ENCODE results near the gene PAX8. TPM values are rescaled to one million over a fixed set of nuclear protein-coding genes. Genes with fewer than 3 reads are reported as not detected.
"Not testable (repeated sequence)": the region's sequence is repeated elsewhere in the genome, so short reads cannot be mapped to it uniquely, and the experiment has no call there.

The PAX8 gene
- total and polyA plus RNA-seq, 11 donors: 0.44 to 2.3 (median 0.53) TPM; not detected in 4

DNA sequence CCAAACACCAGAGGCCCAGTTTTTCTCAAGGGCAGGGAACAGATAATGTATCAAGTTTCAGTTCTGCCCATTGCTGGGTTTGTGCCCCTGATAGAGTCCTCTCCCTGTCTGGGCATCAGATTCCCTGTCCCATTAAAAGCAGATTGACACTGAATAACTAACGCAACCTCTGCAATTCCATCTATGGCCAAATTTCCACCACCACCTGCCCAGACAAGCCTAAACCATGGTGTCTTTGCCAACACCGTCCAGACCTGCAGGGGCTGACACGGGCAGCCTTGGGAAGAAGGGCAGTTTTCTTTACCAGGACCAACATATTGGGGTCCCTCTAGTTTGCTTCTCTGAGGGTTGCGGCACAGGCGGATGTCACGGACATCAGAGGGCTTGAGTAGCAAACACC is 26.4 kb upstream of the PAX8 start:
- H3K27me3 ChIP-seq: no peaks in the 10 kb centered on the region
- no peak for TF ChIP-seq POLR2A (IDR thresholded peaks at IDR 0.05)
- TF ChIP-seq, protein P1, sequence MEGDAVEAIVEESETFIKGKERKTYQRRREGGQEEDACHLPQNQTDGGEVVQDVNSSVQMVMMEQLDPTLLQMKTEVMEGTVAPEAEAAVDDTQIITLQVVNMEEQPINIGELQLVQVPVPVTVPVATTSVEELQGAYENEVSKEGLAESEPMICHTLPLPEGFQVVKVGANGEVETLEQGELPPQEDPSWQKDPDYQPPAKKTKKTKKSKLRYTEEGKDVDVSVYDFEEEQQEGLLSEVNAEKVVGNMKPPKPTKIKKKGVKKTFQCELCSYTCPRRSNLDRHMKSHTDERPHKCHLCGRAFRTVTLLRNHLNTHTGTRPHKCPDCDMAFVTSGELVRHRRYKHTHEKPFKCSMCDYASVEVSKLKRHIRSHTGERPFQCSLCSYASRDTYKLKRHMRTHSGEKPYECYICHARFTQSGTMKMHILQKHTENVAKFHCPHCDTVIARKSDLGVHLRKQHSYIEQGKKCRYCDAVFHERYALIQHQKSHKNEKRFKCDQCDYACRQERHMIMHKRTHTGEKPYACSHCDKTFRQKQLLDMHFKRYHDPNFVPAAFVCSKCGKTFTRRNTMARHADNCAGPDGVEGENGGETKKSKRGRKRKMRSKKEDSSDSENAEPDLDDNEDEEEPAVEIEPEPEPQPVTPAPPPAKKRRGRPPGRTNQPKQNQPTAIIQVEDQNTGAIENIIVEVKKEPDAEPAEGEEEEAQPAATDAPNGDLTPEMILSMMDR (IDR thresholded peaks at IDR 0.05): no peak
- no peak for ATAC-seq
- 88 to 94% (median 93%) methylated on average over 6 of the region's 6 CpGs for WGBS, 4 donors
- DNase-seq: no peak
- no peak overlapping the region for H3K27ac ChIP-seq
- no peaks in the 10 kb centered on the region for H3K36me3 ChIP-seq
- intact Hi-C loops (cut with DNase I): no loop called here
- H3K4me1 ChIP-seq: no peaks in the 10 kb centered on the region
- no peaks in the 10 kb centered on the region for H3K9me3 ChIP-seq
- H3K4me3 ChIP-seq: no peak overlapping the region

DNA sequence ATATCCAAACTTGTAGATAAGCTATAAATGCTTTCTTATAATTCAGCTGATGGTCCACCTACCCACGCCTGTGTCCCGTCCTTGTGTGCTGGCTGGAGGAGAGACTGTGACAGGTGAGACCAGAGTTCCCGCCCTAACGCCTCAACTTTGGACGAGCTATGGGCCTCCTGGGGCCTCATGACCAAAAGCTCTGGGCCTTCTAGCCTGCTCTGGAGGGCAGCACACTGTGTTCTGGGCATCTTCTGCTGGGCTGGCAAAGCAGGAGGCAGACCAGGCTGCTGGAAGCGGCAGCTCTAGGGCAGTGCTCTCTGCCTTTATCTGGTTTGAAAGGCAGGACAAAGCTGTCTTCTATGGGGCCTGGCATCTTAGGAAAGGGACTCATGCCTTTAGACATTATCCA is 26.0 kb upstream of the PAX8 start:
- Histone ChIP-seq H3K9me3 (no peaks in the 10 kb centered on the region), H3K27me3 (no peaks in the 10 kb centered on the region), H3K27ac (no peak overlapping the region), H3K4me3 (no peak overlapping the region), H3K36me3 (no peaks in the 10 kb centered on the region), H3K4me1 (no peaks in the 10 kb centered on the region)
- ATAC-seq (no peak), DNase-seq (no peak)
- intact Hi-C loops (cut with DNase I): no loop called here
- TF ChIP-seq, protein P1 (IDR thresholded peaks at IDR 0.05): no peak
- TF ChIP-seq POLR2A (IDR thresholded peaks at IDR 0.05): no peak
- WGBS, 4 donors: 86 to 90% (median 88%) methylated on average over 6 of the region's 6 CpGs

DNA sequence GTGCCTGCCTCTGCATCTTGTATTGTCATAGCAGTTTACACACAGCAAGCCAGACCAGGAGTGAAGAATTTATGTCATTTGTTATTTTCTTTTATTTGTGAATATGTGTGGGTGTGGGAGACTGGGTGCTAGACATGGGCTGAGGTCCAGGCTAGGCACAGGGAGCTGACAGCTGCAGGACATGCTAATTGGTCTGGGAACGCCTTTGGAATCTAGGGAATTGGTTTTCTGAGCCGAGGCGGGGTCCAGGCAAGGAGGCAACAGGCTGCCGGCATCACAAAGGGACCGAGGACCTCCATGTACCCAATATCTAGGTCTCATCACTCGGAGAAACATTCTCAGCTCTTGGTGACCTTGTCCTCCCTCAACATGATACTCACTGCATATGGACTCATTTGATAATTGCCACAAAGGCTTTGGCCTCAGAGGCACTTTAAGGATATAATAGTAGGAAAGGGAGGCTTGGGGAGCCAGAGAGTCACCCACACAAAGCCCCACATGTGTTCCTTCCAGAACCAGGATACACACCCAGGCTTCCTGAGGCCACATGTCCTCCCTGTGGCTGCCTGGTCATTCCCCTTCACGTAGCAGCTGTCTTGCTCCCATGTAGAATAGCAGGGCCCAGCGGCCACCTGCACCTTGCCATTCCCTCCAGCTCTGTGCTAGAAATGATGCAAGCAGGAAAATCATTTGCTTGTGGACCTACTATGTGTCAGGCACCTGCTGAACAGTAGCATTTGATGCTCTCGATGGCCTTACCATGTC is 23.7 kb upstream of the PAX8 start:
- H3K4me3 ChIP-seq; ATAC-seq; H3K27me3 ChIP-seq; DNase-seq; H3K4me1 ChIP-seq; H3K36me3 ChIP-seq; intact Hi-C loops (cut with DNase I); H3K9me3 ChIP-seq; H3K27ac ChIP-seq: not testable (repeated sequence)
- WGBS, 4 donors: 63 to 93% (median 76%) methylated on average over 9 of the region's 9 CpGs

DNA sequence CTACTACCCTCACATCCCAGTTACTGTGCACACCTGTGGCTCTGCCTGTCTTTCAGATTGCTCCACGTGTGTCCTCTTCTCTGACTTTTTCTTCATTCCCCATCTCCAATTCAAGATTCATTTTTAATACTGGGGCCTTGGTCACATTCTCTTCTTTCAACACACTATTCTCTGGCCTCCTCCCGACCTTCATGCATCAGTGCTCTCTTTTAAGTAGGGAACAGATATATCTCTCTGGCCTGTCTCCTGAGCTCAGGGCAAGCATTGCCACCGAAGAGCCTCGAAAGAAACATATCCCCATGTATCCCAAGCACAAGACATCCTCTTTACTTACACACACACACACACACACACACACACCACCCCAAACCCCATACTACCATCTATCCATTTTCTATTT is 21.6 kb upstream of the PAX8 start:
- TF ChIP-seq POLR2A (IDR thresholded peaks at IDR 0.05): no peak
- TF ChIP-seq, protein P1 (IDR thresholded peaks at IDR 0.05): no peak
- Histone ChIP-seq H3K4me3 (no peak overlapping the region), H3K9me3 (no peaks in the 10 kb centered on the region), H3K4me1 (no peaks in the 10 kb centered on the region), H3K36me3 (no peaks in the 10 kb centered on the region), H3K27me3 (no peaks in the 10 kb centered on the region), H3K27ac (no peak overlapping the region)
- DNase-seq (no peak), ATAC-seq (no peak)
- intact Hi-C loops (cut with DNase I): no loop called here
- 84 to 91% (median 88%) methylated on average over 4 of the region's 4 CpGs for WGBS, 4 donors

DNA sequence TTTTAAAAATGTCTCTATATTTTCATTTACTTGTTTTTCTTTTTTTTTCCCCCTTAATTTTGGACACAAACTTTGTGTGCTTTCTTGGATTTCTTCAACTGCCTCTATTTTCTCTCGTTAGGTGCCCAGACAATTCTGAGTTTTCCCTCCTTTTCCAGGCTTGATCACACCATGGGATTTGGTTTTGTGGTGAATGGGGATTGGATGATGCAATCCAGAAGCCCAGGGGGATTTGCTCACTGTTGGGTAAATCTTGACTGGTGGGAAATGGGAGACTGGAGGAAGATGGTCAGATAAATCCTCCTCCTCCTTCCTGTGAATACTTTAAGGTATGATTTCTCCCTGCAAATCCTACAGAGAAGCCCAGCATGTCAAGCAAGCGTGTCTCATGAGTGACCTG is 19.5 kb upstream of the PAX8 start:
- Histone ChIP-seq H3K4me1 (no peaks in the 10 kb centered on the region), H3K36me3 (no peaks in the 10 kb centered on the region), H3K9me3 (no peaks in the 10 kb centered on the region), H3K4me3 (no peak overlapping the region), H3K27ac (no peak overlapping the region), H3K27me3 (no peaks in the 10 kb centered on the region)
- intact Hi-C loops (cut with DNase I): no loop called here
- WGBS, 4 donors: 85 to 95% (median 90%) methylated on average over 2 of the region's 2 CpGs
- TF ChIP-seq, protein P1 (IDR thresholded peaks at IDR 0.05): no peak
- no peak for TF ChIP-seq POLR2A (IDR thresholded peaks at IDR 0.05)
- DNase-seq: no peak
- no peak for ATAC-seq

DNA sequence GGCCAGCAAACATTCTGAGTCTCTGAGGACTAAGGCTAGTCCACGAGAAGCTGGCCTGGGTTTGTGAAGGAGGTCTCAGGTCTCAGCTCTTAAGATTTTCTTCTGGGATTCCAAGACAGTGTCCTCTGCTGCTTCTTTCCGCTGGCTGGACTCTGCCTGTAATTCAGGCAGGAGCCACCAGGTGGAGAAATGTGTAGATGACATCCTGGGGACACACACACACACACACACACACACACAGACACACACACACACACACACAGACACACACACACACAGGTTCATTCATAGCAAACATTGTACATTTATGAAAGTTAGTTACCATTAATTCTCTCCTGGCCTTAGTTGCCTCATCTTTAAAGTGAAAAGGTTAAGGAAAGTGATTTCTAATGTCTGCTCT is 18.9 kb upstream of the PAX8 start:
- H3K27me3 ChIP-seq; H3K27ac ChIP-seq; H3K36me3 ChIP-seq; intact Hi-C loops (cut with DNase I); DNase-seq; H3K9me3 ChIP-seq; H3K4me3 ChIP-seq; ATAC-seq; H3K4me1 ChIP-seq: not testable (repeated sequence)
- 11 to 29% (median 17%) methylated on average over 1 to 2 of the region's 2 CpGs for WGBS, 4 donors

Measured in heart left ventricle (tissue), 16 donors.